ENCODE measurements around the gene PLCB4.

DNA sequence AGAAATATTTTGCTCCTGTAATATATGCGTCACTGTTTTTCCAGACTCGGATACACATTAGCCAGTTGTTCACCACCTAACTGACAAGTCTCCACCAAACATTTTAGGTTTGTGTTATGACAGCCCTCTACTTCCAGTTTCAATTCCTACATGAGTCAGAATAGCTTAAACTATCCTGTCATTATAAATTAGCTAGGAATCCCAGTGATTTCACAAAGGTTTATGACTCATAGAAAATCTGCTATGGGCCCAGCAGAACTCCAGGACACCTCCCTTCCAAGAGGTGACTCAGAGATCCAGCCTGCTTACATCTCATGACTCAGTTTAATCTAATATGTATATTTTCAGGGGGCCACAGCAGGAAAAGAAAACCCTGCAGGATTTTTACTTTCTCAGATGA lies 17.4 kb upstream of the PLCB4 start:
- TF ChIP-seq, protein P1, sequence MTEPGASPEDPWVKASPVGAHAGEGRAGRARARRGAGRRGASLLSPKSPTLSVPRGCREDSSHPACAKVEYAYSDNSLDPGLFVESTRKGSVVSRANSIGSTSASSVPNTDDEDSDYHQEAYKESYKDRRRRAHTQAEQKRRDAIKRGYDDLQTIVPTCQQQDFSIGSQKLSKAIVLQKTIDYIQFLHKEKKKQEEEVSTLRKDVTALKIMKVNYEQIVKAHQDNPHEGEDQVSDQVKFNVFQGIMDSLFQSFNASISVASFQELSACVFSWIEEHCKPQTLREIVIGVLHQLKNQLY (CRISPR knock-in tag; IDR thresholded peaks at IDR 0.05): no peak
- TF ChIP-seq, protein P2, sequence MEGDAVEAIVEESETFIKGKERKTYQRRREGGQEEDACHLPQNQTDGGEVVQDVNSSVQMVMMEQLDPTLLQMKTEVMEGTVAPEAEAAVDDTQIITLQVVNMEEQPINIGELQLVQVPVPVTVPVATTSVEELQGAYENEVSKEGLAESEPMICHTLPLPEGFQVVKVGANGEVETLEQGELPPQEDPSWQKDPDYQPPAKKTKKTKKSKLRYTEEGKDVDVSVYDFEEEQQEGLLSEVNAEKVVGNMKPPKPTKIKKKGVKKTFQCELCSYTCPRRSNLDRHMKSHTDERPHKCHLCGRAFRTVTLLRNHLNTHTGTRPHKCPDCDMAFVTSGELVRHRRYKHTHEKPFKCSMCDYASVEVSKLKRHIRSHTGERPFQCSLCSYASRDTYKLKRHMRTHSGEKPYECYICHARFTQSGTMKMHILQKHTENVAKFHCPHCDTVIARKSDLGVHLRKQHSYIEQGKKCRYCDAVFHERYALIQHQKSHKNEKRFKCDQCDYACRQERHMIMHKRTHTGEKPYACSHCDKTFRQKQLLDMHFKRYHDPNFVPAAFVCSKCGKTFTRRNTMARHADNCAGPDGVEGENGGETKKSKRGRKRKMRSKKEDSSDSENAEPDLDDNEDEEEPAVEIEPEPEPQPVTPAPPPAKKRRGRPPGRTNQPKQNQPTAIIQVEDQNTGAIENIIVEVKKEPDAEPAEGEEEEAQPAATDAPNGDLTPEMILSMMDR (IDR thresholded peaks at IDR 0.05): no peak

Measured in WTC11 (cell line).